B cell (primary cell): ENCODE measurements around the gene MRTFA.

ENCODE experiments used
- CTCF ChIP-seq: fragments of 200-600 bp; IDR thresholded peaks from one replicate; pipeline ENCODE4 v1.8.0; 2022; ENCODE audit warnings: antibody characterized with exemption, mild to moderate bottlenecking
- EZH2 ChIP-seq: IDR thresholded peaks from 2 replicates; pipeline ENCODE4 v1.6.1; 2012; ENCODE audit warnings: borderline replicate concordance, low read depth, mild to moderate bottlenecking, moderate library complexity, low read length; ENCODE audit not compliant: insufficient read depth, poor library complexity, severe bottlenecking

DNA sequence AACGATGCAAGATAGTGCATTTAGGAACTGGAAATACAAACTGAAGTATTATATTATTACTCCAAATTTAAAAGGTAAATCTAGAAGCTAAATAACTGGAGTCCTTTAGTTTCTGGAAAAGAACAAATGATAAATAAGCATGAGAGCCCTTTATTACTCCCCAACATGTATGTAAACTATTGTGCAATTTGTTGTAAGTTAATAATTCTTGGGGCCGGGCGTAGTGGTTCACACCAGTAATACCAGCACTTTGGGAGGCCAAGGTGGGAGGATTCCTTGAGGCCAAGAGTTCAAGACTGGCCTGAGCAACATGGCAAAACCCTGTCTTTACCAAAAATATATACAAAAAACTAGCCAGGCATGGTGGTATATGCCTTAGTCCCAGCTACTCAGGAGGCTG is 255.1 kb downstream of the MRTFA start:
- TF ChIP-seq CTCF (no peak), EZH2 (no peak)
